HG02759 (cell line): Measurements from ENCODE around the gene RPL27.
"Not testable (repeated sequence)": the region's sequence is repeated elsewhere in the genome, so short reads cannot be mapped to it uniquely, and the experiment has no call there.

Experiments used
- ATAC-seq: cut with Tn5 transposase; IDR thresholded peaks from one replicate; pipeline ENCODE4 v1.9.1; 2021; ENCODE audit warnings: mild to moderate bottlenecking, moderate library complexity; ENCODE audit not compliant: unreplicated experiment

RPL27 gene

DNA sequence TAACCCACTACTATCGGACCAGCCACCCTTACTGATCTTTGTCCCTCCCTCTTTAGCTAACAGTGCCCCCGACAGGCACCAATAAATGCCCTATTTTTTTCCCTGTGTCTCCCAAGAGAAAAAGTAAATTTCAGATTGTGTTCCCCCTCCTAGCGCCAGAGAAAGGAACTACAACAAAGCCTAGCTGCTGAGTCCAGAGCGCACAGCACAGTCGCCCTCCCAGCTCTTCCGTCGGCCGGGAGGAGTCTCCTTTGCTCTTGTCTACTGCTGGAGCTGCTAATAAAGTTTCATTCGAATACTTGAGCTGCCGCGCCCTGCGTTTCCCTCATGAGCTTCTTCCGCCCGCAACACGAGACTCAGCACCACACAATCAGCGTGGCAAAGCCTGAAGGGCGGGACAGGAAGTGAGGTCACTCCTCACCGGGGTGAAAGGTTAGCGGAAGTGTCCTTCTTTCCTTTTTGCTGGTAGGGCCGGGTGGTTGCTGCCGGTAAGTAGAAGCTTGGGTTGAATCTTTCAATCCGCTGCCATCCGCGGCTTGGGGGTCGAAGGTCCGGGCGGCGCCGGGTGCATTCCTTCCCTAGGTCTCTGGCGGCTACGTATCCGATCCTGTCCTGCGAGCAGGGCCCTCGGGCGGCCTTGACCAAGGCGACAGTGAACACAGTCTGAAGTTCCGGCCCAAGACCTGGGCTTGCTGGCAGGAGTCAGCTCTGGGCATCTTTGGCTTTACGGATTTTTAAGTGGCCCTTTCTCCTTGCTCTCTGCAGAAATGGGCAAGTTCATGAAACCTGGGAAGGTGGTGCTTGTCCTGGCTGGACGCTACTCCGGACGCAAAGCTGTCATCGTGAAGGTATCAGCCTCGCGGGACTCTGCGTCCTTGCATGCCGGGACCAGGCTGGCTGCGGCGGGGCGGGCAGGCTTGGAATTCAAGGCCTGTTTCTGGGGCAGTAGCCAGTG, at the start of gene RPL27:
Gene RPL27 (plus strand): TSS at position 436 of the 955 bp plus-strand sequence. CDS start 332 bp downstream, at position 768.
- ATAC-seq = peak; percentile 95

DNA sequence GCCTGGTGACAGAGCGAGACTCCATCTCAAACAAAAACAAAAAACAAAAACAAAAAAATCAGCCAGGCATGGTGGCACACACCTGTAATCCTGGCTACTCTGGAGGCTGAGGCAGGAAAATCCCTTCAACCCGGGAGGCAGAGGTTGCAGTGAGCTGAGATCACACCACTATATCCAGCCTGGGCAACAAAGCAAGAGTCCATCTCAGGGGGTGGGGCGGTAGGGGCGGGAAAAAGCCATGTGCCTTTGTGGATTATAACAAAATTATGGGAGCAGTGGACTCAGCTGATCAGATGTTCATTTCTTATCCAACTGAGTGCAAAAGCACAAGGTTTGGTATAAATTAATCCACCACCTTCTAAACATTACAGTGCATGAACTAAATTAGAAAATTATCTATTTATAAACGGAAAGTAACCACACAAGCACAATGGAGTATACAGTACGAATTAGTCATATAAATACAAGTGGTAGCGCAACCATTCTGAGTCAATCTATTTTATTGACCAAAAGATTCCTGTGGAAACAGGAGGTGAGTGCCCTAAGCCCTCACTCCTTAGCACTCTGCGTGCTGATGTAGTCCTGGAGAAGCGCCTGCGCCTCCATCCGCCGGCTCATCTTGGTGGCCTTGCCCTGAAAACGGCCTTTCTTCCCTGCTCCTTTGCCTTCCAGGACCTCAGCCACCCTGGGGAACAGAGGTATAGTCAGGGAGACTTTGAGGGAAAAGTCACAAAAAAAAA, 48.0 kb upstream of the RPL27 start:
- ATAC-seq = no peak

DNA sequence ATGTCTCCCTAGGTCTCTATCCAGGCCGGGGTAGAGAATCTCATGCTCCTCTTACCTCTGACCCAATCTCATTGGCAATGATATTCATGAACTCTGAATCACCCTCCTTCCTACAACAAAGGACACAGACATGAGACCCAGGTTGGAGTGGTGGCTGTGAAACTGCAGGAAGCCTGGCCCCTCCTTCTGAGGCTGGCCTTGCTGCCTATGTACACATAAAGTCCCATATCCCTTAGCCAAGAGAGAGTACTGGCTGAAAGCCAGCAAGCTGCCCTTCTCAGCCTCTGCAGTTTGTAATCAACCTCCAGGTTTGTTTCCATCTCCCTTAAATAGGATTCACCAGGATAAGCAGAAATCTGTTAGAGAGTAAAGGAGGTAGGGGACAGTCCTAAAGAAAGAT, 44.5 kb upstream of the RPL27 start:
- ATAC-seq = no peak

DNA sequence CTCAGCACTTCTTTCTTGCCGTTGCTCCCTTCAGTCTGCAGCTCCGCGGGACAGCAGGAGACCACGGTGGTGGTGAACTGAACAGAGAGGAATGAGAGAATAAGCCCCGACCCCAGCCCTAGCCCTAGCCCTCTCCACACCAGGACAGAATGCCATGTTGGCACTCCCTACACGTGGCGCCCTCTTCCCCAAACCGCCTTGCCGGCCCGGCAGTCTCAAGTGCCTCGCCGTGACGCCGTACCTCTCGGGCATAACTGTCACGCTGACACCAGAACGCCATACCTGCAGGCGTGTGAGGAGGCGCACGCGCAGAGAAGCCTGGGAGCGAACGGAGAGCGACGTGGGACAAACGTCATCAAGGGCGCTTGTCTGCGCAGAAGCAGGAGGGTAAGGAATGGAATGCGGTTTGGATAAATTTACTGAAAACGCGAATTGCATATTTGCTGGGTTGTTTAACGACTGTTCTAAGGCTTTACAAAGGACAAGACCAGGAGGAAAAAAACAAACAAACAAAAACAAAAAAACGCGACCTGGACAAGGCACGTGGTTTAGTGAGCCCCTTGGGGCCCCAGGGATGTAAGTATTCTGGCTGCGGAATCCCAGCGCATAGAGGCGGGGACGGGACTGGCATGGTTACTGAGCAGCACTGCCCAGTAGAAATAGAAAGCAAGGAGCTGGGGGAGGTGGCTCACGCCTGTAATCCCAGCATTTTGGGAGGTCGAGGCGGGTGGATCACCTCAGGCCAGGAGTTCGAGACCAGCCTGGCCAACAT, 33.9 kb upstream of the RPL27 start, which contains the start of gene AARSD1:
Gene AARSD1 (minus strand): TSS at position 294 of the 772 bp plus-strand sequence. CDS start 14 bp downstream, at position 280.
- peak; percentile 92 for ATAC-seq

DNA sequence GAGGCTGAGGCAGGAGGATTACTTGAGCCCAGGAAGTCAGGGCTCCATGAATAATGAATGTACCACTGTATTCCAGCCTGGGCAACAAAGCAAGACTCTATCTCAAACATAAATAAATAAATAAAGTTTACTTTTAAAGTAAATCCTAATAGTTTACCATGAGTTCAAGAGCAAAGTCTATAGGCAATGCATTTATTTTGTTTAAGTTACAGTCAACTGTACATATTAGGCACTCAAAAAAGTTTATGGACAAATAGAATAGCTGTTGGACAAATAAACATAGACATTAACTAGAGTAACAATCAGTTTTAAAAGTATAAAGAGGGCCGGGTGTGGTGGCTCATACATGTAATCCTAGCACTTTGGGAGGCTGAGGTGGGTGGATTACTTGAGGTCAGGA, 30.3 kb upstream of the RPL27 start:
- no peak for ATAC-seq

DNA sequence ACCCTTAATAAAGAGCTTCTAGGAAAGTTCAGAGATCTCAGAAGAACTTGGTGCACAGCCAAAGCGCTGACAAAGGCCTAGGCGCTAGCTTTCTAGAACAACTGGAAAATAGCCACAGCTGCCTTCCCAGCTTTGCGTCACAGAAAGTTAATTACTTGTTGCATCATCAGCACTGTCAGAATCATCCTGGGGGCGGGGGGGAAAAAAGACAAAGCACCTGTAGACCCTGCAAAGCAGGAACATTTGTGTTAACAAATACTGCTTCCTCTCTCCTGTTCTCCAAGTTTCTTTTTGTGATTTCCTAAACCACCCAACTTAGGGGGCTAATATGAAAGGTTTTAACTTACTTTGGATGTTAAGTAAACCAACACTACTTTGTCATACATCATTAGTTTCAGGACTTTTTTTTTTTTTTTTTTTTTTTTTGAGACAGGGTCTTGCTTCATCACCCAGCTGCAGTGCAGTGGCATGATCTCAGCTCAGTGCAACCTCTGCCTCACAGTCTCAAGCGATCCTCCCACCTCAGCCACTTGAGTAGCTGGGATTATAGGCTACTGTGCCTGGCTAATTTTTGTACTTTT, 29.1 kb upstream of the RPL27 start:
- ATAC-seq = no peak

DNA sequence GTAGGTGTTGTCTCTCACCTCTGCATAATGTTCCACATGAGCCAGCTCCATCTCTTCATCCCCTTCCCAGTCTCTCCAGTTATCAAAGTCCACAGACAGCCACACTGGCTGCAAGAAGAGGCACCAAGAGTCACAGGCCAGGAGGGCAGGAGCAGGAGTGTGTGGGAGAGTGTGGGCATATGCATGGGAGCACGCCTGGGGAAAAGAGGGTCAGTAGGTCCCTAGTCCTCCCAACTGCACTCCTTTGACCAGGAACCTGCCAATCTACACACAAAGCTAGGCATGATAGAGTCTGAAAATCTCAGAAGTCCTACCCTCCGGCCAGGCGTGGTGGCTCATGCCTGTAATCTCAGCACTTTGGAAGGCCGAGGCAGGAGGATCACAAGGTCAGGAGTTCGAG, 26.6 kb upstream of the RPL27 start:
- no peak for ATAC-seq

DNA sequence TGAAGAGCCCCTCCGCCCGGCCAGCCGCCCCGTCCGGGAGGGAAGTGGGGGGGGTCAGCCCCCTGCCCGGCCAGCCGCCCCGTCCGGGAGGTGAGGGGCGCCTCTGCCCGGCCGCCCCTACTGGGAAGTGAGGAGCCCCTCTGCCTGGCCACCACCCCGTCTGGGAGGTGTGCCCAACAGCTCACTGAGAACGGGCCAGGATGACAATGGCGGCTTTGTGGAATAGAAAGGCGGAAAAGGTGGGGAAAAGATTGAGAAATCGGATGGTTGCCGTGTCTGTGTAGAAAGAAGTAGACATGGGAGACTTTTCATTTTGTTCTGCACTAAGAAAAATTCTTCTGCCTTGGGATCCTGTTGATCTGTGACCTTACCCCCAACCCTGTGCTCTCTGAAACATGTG, 24.9 kb upstream of the RPL27 start:
- not testable (repeated sequence) for ATAC-seq

DNA sequence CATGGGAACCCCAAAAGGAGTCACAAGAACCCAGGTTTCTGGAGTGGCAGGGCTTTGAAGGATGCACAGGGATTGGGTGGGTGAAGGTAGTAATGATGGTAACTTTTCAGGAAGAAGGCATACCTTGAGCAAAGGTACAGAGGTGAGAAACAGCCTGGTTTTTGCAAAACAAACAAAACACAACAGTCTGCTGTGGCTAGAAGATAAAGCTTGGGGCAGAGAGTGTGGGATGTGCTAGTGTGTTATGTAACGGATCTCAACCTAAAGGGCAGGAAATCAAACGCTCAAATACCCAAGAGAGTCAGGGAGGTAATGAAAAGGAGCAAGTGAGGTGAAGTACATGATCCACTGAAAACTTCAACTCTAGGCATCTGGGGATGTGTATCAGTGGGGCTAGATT, 23.0 kb upstream of the RPL27 start:
- ATAC-seq = no peak

DNA sequence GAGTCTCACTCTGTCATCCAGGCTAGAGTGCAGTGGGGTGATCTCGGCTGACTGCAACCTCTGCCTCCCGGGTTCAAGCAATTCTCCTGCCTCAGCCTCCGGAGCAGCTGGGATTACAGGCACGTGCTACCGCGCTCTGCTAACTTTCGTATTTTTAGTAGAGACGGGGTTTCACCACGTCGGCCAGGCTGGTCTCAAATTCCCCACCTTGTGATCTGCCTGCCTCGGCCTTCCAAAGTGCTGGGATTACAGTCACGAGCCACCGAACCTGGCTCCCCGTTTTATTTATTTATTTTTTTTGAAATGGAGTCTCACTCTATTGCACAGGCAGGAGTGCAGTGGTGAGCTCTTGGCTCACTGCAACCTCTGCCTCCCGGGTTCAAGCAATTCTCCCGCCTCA, 22.5 kb upstream of the RPL27 start:
- ATAC-seq = not testable (repeated sequence)

DNA sequence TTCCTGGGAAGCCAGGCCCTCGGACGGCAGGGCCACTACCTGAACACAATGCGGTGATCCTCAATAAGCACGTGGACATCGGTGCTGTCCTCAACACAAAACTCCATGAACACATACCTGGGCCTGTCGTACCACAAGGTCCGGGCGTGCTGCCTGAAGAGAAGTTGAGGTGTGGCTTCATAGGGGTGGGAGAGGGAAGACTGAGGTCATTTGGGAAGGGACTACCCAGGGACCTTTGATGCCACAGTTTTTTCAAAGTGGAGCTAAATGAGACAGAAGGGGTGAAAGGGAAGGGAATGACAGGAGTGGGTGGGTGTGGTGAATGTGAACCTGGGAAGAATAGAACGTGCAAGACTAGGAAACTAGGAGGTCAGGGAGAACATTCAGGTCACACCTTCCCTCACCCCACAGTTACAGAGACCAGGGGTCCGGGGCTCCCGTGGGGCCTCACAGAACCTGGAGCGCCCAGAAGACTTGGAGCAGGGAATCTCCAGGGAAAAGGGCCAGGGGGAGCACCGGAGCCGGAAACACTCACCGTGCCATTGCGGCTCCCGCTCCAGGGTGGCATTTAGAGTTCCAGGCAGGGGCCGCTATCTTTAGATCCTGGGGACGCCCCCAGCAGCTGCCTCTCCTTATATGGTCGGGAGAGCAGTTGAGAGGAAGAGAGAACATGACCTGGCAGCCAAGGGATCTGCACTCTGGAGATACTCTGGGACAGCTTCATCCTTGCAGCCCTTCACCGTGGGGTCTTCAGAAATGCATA, 18.5 kb upstream of the RPL27 start, which contains the start of gene PTGES3L:
Gene PTGES3L (minus strand): TSS at position 570 of the 763 bp plus-strand sequence. CDS start 27 bp downstream, at position 543.
- peak; percentile 34 for ATAC-seq

DNA sequence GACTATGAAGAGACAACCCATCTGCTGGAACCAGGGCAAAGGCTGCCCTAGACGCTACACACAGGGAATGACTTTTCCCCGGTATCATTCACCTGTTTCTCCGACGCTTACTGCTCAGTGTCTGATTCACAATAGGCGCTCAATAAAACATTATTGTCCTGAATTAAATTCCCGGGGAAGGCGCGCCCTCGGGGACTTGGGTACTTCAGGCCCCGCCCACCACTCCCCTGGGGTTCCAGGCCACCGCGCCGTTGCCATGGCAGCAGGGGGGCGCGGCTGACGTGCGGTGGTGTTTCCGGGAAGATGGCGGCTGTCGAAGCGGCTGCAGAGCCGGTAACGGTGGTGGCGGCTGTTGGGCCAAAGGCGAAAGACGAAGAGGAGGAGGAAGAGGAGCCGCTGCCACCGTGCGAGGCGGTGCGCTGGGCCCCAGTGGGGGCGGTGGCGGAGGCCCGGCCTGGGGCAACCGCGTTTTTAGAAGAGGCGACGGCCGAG, 17.9 kb upstream of the RPL27 start, which contains the start of gene RUNDC1:
Gene RUNDC1 (plus strand): TSS at position 292 of the 492 bp plus-strand sequence. CDS start 12 bp downstream, at position 304.
- ATAC-seq = peak; percentile 81

DNA sequence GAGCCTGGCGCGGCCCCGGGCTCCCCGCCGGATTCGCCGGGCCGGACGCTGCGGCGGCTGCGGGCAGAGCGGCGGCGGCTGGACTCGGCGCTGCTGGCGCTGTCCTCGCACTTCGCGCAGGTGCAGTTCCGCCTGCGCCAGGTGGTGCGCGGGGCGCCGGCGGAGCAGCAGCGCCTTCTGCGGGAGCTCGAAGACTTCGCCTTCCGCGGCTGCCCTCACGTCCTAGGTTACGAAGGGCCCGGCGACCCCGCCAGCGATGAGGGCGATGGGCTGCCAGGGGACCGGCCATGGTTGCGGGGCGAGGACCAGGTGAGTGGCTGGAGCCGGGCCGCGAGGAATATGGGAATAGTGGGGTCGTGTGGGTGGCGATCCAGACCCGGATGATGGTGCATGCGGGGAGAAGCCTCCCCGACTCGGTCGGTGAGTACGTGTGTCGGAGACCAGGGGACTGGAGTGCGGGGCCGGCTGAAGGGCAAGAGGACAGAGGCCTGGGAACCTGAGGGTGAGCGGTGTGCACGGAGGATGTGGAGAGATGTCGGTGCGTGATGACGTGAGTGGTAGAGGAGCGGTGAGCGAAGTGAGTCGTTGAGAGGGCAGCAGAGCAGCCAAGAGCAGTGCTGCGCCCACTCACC, 17.3 kb upstream of the RPL27 start:
- ATAC-seq = peak; percentile 59

DNA sequence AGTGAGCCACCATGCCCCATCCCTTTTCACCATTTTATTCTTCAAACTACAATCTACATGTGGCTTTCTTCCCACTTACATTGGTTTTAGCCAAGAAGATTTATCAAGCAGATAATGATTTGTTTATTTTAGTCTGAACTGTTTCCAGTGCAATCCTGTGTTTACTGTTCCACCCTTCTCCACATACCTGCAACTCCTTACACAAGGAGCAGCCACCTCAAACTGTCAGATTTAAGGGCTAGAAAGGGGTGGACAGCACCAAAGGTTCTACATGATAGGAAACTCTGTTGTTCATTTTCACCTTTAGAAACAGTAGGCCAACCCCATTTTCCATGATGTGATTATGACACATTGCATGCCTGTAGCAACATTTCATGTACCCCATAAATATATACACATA, 16.0 kb upstream of the RPL27 start:
- no peak for ATAC-seq

DNA sequence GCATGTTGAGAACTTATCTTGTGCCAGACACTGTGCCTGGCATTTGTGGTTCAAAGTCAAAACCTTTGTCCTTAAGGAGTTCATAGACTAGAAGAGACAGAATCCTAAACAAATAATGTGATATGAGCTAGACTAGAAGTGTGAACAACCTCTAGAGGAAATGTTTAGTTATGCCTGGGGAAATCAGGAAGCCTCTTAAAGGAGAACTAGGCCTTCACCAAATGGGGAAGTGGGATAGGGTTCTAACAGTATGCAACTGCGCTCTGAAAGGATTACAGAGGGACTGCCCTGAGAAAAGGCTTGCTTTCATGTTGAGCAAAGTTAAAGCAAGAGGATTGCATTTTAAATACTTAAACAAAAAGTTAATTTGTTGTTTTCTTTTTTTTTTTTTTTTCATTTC, 13.0 kb upstream of the RPL27 start:
- peak; percentile 37 for ATAC-seq

DNA sequence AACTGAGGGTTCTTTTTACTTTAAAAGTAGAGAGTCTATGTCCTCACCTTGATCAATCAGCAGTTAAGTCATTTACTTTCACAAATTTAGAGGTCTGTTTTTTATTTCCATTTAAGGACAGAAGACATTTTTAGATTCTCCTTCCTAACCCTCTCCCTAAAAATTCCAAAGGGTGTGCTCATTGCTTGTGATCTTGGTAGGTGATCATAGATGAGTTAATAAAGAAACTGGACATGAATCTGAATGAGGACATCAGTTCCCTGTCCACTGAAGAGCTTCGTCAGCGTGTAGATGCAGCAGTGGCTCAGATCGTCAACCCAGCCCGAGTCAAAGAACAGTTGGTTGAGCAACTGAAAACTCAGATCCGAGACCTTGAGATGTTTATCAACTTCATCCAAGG, 9.1 kb upstream of the RPL27 start:
- no peak for ATAC-seq

DNA sequence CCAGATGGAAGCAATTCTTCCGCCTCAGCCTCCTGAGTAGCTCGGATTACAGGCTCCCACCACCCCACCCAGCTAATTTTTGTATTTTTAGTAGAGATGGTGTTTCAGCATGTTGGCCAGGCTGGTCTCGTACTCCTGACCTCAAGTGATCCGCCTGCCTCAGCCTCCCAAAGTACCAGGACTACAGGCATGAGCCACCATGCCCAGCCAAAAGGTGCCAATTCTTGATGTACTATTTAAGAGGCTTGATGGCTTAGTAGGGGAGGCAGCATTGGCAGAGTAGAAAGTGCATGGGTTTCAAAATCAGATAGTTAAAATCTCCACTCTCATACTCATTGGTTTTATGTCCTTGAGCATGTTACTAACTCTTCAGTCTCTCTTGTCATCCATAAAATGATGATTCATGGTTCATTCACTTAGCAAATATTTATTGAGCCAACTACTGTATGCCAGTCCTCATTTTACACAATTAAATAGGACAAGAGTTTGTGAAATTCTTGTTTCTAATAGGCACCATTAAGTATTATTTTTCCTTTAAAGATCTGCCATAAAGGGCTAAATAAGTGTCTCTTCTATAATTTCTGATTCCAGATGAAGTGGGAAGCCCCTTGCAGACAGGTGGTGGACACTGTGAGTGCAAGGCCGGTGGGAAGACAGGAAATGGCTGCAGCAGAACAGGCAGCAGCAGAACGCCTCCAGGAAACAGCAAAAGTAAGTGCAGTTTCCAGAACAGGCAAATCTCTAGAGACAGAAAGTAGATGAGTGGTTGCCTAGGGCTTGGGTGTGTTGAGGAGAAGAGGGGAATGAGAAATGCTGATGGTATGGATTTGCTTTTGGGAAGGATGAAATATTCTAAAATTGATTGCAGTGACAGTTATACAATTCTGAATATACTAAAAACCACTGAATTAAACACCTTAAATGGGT, 8.2 kb upstream of the RPL27 start:
- no peak for ATAC-seq

DNA sequence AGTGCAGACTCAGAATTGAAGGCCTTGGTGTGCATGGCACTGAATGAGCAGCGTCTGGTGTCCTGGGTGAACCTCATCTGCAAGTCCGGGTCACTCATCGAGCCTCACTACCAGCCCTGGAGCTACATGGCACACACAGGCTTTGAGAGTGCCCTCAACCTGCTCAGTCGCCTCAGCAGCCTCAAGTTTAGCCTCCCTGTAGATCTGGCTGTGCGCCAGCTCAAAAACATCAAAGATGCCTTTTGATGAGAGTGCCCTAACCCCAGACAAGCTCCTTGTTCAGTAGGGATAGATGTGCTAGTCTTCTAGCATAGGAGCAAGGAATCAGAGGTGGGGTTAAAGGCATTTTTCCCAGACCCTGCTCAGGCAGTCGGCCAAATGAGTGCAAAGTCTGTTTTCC, 6.7 kb upstream of the RPL27 start:
- ATAC-seq = no peak
